ENCODE measurements around the gene KCNQ4. TPM values are rescaled to one million over a fixed set of nuclear protein-coding genes. Genes with fewer than 3 reads are reported as not detected.

The KCNQ4 gene
- total and polyA plus RNA-seq, 12 donors: 1.0 to 3.4 (median 2.1) TPM

- H3K4me1 ChIP-seq: peaks cover 0 to 42% (median 13%) of the 10 kb centered on the region in 9 donors
- no peaks in the 10 kb centered on the region for H3K27me3 ChIP-seq
- no peak overlapping the region for H3K4me3 ChIP-seq
- DNase-seq: no peak
- intact Hi-C loops (cut with DNase I): no loop called here
- no peaks in the 10 kb centered on the region for H3K36me3 ChIP-seq
- peaks cover 0 to 24% (median 8%) of the 10 kb centered on the region in 11 donors for H3K9me3 ChIP-seq
- ATAC-seq: no peak
- H3K27ac ChIP-seq: no peak overlapping the region
- 96 to 97% methylated on average over 7 of the region's 7 CpGs for WGBS, 2 donors
- TF ChIP-seq, protein P1, sequence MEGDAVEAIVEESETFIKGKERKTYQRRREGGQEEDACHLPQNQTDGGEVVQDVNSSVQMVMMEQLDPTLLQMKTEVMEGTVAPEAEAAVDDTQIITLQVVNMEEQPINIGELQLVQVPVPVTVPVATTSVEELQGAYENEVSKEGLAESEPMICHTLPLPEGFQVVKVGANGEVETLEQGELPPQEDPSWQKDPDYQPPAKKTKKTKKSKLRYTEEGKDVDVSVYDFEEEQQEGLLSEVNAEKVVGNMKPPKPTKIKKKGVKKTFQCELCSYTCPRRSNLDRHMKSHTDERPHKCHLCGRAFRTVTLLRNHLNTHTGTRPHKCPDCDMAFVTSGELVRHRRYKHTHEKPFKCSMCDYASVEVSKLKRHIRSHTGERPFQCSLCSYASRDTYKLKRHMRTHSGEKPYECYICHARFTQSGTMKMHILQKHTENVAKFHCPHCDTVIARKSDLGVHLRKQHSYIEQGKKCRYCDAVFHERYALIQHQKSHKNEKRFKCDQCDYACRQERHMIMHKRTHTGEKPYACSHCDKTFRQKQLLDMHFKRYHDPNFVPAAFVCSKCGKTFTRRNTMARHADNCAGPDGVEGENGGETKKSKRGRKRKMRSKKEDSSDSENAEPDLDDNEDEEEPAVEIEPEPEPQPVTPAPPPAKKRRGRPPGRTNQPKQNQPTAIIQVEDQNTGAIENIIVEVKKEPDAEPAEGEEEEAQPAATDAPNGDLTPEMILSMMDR (IDR thresholded peaks at IDR 0.05): no peak
These were observed 90.4 kb downstream of the KCNQ4 start for GRCh38 chr1:40873863-40874472.

DNA sequence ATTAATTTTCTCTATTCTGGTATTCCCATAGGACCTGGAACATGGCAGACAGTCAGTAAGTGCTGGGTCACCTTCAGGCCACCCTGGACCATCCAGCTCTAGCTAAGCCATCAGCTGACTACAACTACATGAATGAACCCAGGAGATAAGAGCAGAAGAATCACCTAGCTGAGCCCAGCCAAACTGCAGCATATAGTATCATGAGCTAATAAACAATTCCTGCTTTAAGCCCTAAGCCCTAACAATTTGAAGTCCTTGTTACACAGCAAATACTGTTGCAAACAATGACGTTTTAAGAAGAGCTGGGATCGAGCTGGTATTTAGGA is 92.8 kb downstream of the KCNQ4 start:
- no peak for DNase-seq
- Histone ChIP-seq H3K27ac (peak overlapping the region in 6 of 10 donors; percentile 9 to 73 (median 36)), H3K4me3 (no peak overlapping the region), H3K4me1 (peaks cover 0 to 43% (median 13%) of the 10 kb centered on the region in 9 donors), H3K36me3 (no peaks in the 10 kb centered on the region), H3K27me3 (no peaks in the 10 kb centered on the region), H3K9me3 (peaks cover 0 to 13% (median 8%) of the 10 kb centered on the region in 11 donors)
- TF ChIP-seq, protein P1 (IDR thresholded peaks at IDR 0.05): no peak
- no peak for ATAC-seq
- WGBS, 2 donors: 93 to 94% methylated on average over 2 of the region's 2 CpGs
- intact Hi-C loops (cut with DNase I): no loop called here

GRCh38 chr1:40876891-40877290 is 93.3 kb downstream of the KCNQ4 start:
- ATAC-seq (no peak), DNase-seq (no peak)
- TF ChIP-seq, protein P1 (IDR thresholded peaks at IDR 0.05): no peak
- intact Hi-C loops (cut with DNase I): no loop called here
- H3K27ac ChIP-seq: peak overlapping the region in 7 of 10 donors; percentile 39 to 73 (median 55)
- peaks cover 0 to 43% (median 13%) of the 10 kb centered on the region in 9 donors for H3K4me1 ChIP-seq
- H3K4me3 ChIP-seq: no peak overlapping the region
- H3K9me3 ChIP-seq: peaks cover 0 to 13% (median 8%) of the 10 kb centered on the region in 11 donors
- 80 to 100% methylated on average over 1 of the region's 1 CpG for WGBS, 2 donors
- H3K36me3 ChIP-seq: no peaks in the 10 kb centered on the region
- H3K27me3 ChIP-seq: no peaks in the 10 kb centered on the region

DNA sequence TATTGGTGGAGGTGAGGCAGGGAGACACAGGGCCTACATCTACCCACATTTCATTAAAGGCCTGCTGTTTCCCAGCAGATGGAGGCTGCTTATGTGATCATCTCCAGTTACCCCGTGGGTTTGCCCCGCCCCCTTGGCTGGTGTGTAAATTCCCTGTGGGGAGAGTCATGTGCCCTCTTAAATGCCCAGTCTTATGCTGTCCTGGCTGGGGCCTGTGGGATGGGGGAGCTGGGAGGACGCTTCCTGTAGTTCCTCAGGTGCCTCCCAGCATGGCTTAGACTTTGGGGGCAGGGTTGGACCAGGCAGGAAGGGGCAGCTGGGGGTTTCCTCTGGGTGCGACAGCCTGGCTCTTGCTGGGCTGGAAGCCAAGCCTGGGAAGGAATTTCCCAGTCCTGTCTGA is 94.1 kb downstream of the KCNQ4 start:
- intact Hi-C loops (cut with DNase I): no loop called here
- H3K36me3 ChIP-seq: no peaks in the 10 kb centered on the region

More for the DNA sequence above, 94.1 kb downstream of the KCNQ4 start:
- DNase-seq (peak; percentile 27 to 51), ATAC-seq (peak; percentile 32 to 73 (median 67))
- H3K9me3 ChIP-seq: peaks cover 0 to 13% (median 8%) of the 10 kb centered on the region in 11 donors
- WGBS, 2 donors: 24 to 26% methylated on average over 4 of the region's 4 CpGs
- peaks cover 0 to 43% (median 13%) of the 10 kb centered on the region in 9 donors for H3K4me1 ChIP-seq
- peaks cover 0 to 5% (median 2%) of the 10 kb centered on the region in 7 donors for H3K27me3 ChIP-seq
- TF ChIP-seq, protein P1 (IDR thresholded peaks at IDR 0.05): no peak
- H3K4me3 ChIP-seq: no peak overlapping the region
- H3K27ac ChIP-seq: peak overlapping the region in 7 of 10 donors; percentile 39 to 73 (median 55)
